ENCODE measurements around the gene EPB41.
"Not testable (repeated sequence)": the region's sequence is repeated elsewhere in the genome, so short reads cannot be mapped to it uniquely, and the experiment has no call there.

GRCh38 chr1:29092704-29093103 lies 178.3 kb downstream of the EPB41 start:
- TF ChIP-seq BHLHE40 (IDR thresholded peaks at IDR 0.05; ENCODE audit: borderline replicate concordance); SP1 (IDR thresholded peaks at IDR 0.05): not testable (repeated sequence)
